Stimulated activated CD4-positive, alpha-beta T cell treated with anti-CD3 and anti-CD28 coated beads, Interleukin-1b, Interleukin-23, amount 100 ng/mL, for 24 hours (primary cell): Measurements from ENCODE around the gene TTYH1.

Source experiments
- DNase-seq, 4 experiments: peaks; one replicate each; pipeline ENCODE4 v3.0.0-alpha.2; 2020; ENCODE audit warnings: low read depth in 4 of 4, low spot score in 1 of 4

Gene TTYH1

GRCh38 chr19:54391589-54392061 is 23.6 kb upstream of the TTYH1 start:
- no peak for DNase-seq

GRCh38 chr19:54392105-54392504 is 23.2 kb upstream of the TTYH1 start:
- DNase-seq = no peak

- DNase-seq = no peak
Observed at GRCh38 chr19:54393381-54393780, 21.9 kb upstream of the TTYH1 start.

GRCh38 chr19:54395685-54396084 is 19.6 kb upstream of the TTYH1 start:
- no peak for DNase-seq

GRCh38 chr19:54399189-54399588 is 16.1 kb upstream of the TTYH1 start:
- no peak for DNase-seq

- DNase-seq = no peak
Observed at GRCh38 chr19:54400913-54401312, 14.4 kb upstream of the TTYH1 start.

GRCh38 chr19:54403054-54403453 is 12.2 kb upstream of the TTYH1 start:
- no peak for DNase-seq

GRCh38 chr19:54405628-54406027 is 9.6 kb upstream of the TTYH1 start:
- no peak for DNase-seq

GRCh38 chr19:54407780-54408179 is 7.5 kb upstream of the TTYH1 start:
- no peak for DNase-seq

- no peak for DNase-seq
Observed at GRCh38 chr19:54408456-54409026, 6.7 kb upstream of the TTYH1 start.

- DNase-seq = no peak
Observed at GRCh38 chr19:54411033-54411432, 4.2 kb upstream of the TTYH1 start.

GRCh38 chr19:54412877-54413276 is 2.4 kb upstream of the TTYH1 start:
- no peak for DNase-seq

GRCh38 chr19:54414156-54414555 is 1.1 kb upstream of the TTYH1 start:
- no peak for DNase-seq

GRCh38 chr19:54415901-54416673 is 823 bp downstream of the TTYH1 start:
- DNase-seq = no peak

GRCh38 chr19:54416695-54417491 is 1.6 kb downstream of the TTYH1 start:
- DNase-seq = no peak

GRCh38 chr19:54418030-54418929 is 3.0 kb downstream of the TTYH1 start:
- no peak for DNase-seq

GRCh38 chr19:54418930-54419800 is 3.9 kb downstream of the TTYH1 start:
- DNase-seq = no peak

- no peak for DNase-seq
Observed at GRCh38 chr19:54420068-54420382, 4.8 kb downstream of the TTYH1 start.

- no peak for DNase-seq
Observed at GRCh38 chr19:54420383-54421168, 5.3 kb downstream of the TTYH1 start.

- DNase-seq = no peak
Observed at GRCh38 chr19:54421169-54421516, 5.9 kb downstream of the TTYH1 start.
